ENCODE data around the gene ENG. TPM values are rescaled to one million over a fixed set of nuclear protein-coding genes. Genes with fewer than 3 reads are reported as not detected.

ENG gene
- total and polyA plus RNA-seq, 2 donors from 2014 or later = 135 to 158 TPM

- peak within 1 kb of the TSS in 1 of 2 donors; percentile 55 for H3K27ac ChIP-seq (ENCODE audit: low read depth in 2 of 2, low read length in 2 of 2)
- FAIRE-seq = no peak
- no peaks in the 10 kb centered on the region for H3K9me3 ChIP-seq (ENCODE audit: control insufficient read depth in 2 of 3, insufficient read depth in 1 of 3, low read length in 3 of 3)
- peaks cover 0 to 1% (median 0%) of the 10 kb centered on the region in 3 donors for H3K4me1 ChIP-seq (ENCODE audit: control insufficient read depth in 2 of 3, insufficient read depth in 2 of 3, low read depth in 1 of 3, low read length in 3 of 3)
- no peak within 1 kb of the TSS for H3K9ac ChIP-seq (ENCODE audit: low read length in 3 of 3)
- TF ChIP-seq, protein P1, sequence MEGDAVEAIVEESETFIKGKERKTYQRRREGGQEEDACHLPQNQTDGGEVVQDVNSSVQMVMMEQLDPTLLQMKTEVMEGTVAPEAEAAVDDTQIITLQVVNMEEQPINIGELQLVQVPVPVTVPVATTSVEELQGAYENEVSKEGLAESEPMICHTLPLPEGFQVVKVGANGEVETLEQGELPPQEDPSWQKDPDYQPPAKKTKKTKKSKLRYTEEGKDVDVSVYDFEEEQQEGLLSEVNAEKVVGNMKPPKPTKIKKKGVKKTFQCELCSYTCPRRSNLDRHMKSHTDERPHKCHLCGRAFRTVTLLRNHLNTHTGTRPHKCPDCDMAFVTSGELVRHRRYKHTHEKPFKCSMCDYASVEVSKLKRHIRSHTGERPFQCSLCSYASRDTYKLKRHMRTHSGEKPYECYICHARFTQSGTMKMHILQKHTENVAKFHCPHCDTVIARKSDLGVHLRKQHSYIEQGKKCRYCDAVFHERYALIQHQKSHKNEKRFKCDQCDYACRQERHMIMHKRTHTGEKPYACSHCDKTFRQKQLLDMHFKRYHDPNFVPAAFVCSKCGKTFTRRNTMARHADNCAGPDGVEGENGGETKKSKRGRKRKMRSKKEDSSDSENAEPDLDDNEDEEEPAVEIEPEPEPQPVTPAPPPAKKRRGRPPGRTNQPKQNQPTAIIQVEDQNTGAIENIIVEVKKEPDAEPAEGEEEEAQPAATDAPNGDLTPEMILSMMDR (IDR thresholded peaks at IDR 0.05; ENCODE audit: borderline replicate concordance, extremely low read depth, insufficient read depth) = no peak
- no peaks in the 10 kb centered on the region for H3K27me3 ChIP-seq (ENCODE audit: control insufficient read depth, insufficient read depth, low read length)
- no peaks in the 10 kb centered on the region for H3K36me3 ChIP-seq (ENCODE audit: control insufficient read depth in 2 of 3, insufficient read depth in 3 of 3, low read length in 3 of 3)
- H3K4me3 ChIP-seq (ENCODE audit: low read length in 3 of 3) = peak within 1 kb of the TSS in 1 of 3 donors; percentile 6
- intact Hi-C loops (cut with DNase I) = loop anchor here (5.0 kb wide), 1 partner anchor 36 kb away; no protein-coding TSS in a partner anchor
- peak in 1 of 5 donors; percentile 72 for DNase-seq
Observed at GRCh38 chr9:127778280-127779135, 76.0 kb downstream of the ENG start, which contains the start of gene SH2D3C. TSS of gene SH2D3C (minus strand) at chr9:127778666. CDS start at chr9:127778627, 39 bp downstream.

GRCh38 chr9:127777368-127777980 is 77.0 kb downstream of the ENG start:
- FAIRE-seq (no peak), DNase-seq (no peak)
- no peaks in the 10 kb centered on the region for H3K36me3 ChIP-seq (ENCODE audit: control insufficient read depth in 2 of 3, insufficient read depth in 3 of 3, low read length in 3 of 3)
- H3K9ac ChIP-seq (ENCODE audit: low read length in 3 of 3) = no peak overlapping the region
- H3K27me3 ChIP-seq (ENCODE audit: control insufficient read depth, insufficient read depth, low read length) = no peaks in the 10 kb centered on the region
- H3K9me3 ChIP-seq (ENCODE audit: control insufficient read depth in 2 of 3, insufficient read depth in 1 of 3, low read length in 3 of 3) = no peaks in the 10 kb centered on the region
- no peak overlapping the region for H3K4me3 ChIP-seq (ENCODE audit: low read length in 3 of 3)
- H3K27ac ChIP-seq (ENCODE audit: low read depth in 2 of 2, low read length in 2 of 2) = no peak overlapping the region
- TF ChIP-seq, protein P1 (IDR thresholded peaks at IDR 0.05; ENCODE audit: borderline replicate concordance, extremely low read depth, insufficient read depth) = no peak
- intact Hi-C loops (cut with DNase I) = loop anchor here (5.0 kb wide), 1 partner anchor 35 kb away; no protein-coding TSS in a partner anchor
- no peaks in the 10 kb centered on the region for H3K4me1 ChIP-seq (ENCODE audit: control insufficient read depth in 2 of 3, insufficient read depth in 2 of 3, low read depth in 1 of 3, low read length in 3 of 3)

DNA sequence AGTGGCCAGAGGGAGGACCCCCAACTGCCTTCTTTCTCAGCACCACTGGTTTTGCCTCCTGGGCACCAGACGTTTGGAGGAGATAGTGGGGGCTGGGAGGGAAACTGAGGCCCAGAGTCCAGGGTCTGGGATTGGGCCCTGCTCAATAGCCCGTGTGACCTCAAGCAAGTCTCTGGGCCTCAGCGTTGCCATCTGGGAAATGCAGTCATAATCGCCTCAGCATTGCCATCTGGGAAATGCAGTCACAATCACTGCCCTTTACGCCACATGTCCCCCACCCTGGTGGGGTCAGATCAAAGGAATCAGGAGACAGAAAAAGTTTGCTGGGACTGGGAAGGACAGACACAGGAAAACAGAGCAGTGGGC is 77.6 kb downstream of the ENG start:
- Histone ChIP-seq H3K27ac (ENCODE audit: low read depth in 2 of 2, low read length in 2 of 2) (no peak overlapping the region), H3K27me3 (ENCODE audit: control insufficient read depth, insufficient read depth, low read length) (no peaks in the 10 kb centered on the region), H3K36me3 (ENCODE audit: control insufficient read depth in 2 of 3, insufficient read depth in 3 of 3, low read length in 3 of 3) (no peaks in the 10 kb centered on the region), H3K9me3 (ENCODE audit: control insufficient read depth in 2 of 3, insufficient read depth in 1 of 3, low read length in 3 of 3) (no peaks in the 10 kb centered on the region), H3K9ac (ENCODE audit: low read length in 3 of 3) (no peak overlapping the region), H3K4me1 (ENCODE audit: control insufficient read depth in 2 of 3, insufficient read depth in 2 of 3, low read depth in 1 of 3, low read length in 3 of 3) (no peaks in the 10 kb centered on the region), H3K4me3 (ENCODE audit: low read length in 3 of 3) (no peak overlapping the region)
- DNase-seq (no peak), FAIRE-seq (no peak)
- intact Hi-C loops (cut with DNase I) = loop anchor here (5.0 kb wide), 1 partner anchor 35 kb away; no protein-coding TSS in a partner anchor
- TF ChIP-seq, protein P1 (IDR thresholded peaks at IDR 0.05; ENCODE audit: borderline replicate concordance, extremely low read depth, insufficient read depth) = no peak
